HG03280 (cell line): ENCODE data around the gene PLEKHA4.

Source experiments
- ATAC-seq: cut with Tn5 transposase; IDR thresholded peaks from one replicate; pipeline ENCODE4 v1.9.1; 2021; ENCODE audit warnings: mild to moderate bottlenecking, moderate library complexity; ENCODE audit not compliant: unreplicated experiment

Gene PLEKHA4

GRCh38 chr19:48833977-48834376 is 34.4 kb downstream of the PLEKHA4 start:
- no peak for ATAC-seq

- no peak for ATAC-seq
Measured at GRCh38 chr19:48833049-48833448, 35.4 kb downstream of the PLEKHA4 start.

GRCh38 chr19:48830965-48831364 is 37.5 kb downstream of the PLEKHA4 start:
- no peak for ATAC-seq

- ATAC-seq, result no peak
Measured at GRCh38 chr19:48830088-48830487, 38.3 kb downstream of the PLEKHA4 start.

- no peak for ATAC-seq
Measured at GRCh38 chr19:48826606-48827020, 41.8 kb downstream of the PLEKHA4 start.

GRCh38 chr19:48822514-48822913 is 45.9 kb downstream of the PLEKHA4 start:
- no peak for ATAC-seq

GRCh38 chr19:48821633-48822032 is 46.8 kb downstream of the PLEKHA4 start:
- no peak for ATAC-seq

GRCh38 chr19:48819366-48819816 is 49.0 kb downstream of the PLEKHA4 start:
- no peak for ATAC-seq

GRCh38 chr19:48818234-48818820 is 50.1 kb downstream of the PLEKHA4 start:
- no peak for ATAC-seq

- no peak for ATAC-seq
Measured at GRCh38 chr19:48817585-48818124, 50.8 kb downstream of the PLEKHA4 start.

- ATAC-seq, result no peak
Measured at GRCh38 chr19:48815870-48816501, 52.4 kb downstream of the PLEKHA4 start.

- no peak for ATAC-seq
Measured at GRCh38 chr19:48814895-48815294, 53.5 kb downstream of the PLEKHA4 start.

GRCh38 chr19:48813123-48813913 is 55.1 kb downstream of the PLEKHA4 start:
- no peak for ATAC-seq

GRCh38 chr19:48812094-48812929 is 56.1 kb downstream of the PLEKHA4 start:
- peak; percentile 58 for ATAC-seq

- no peak for ATAC-seq
Measured at GRCh38 chr19:48810151-48810550, 58.3 kb downstream of the PLEKHA4 start.

- no peak for ATAC-seq
Measured at GRCh38 chr19:48807590-48808308, 60.7 kb downstream of the PLEKHA4 start.

GRCh38 chr19:48806818-48807589 is 61.4 kb downstream of the PLEKHA4 start:
- no peak for ATAC-seq

GRCh38 chr19:48806518-48806817 is 61.9 kb downstream of the PLEKHA4 start:
- no peak for ATAC-seq

- no peak for ATAC-seq
Measured at GRCh38 chr19:48805452-48805851, 63.0 kb downstream of the PLEKHA4 start.

GRCh38 chr19:48804496-48804895 is 63.9 kb downstream of the PLEKHA4 start:
- ATAC-seq, result no peak
